ENCODE results near the gene DCUN1D5.
"Not testable (repeated sequence)": the region's sequence is repeated elsewhere in the genome, so short reads cannot be mapped to it uniquely, and the experiment has no call there.

The DCUN1D5 gene

GRCh38 chr11:103055221-103055890 lies 36.6 kb downstream of the DCUN1D5 start:
- DNase-seq (ENCODE audit: low read depth in 2 of 2) = no peak

- DNase-seq (ENCODE audit: low read depth in 2 of 2) = no peak
Observed at GRCh38 chr11:103053997-103054396, 38.0 kb downstream of the DCUN1D5 start.

- DNase-seq (ENCODE audit: low read depth in 2 of 2) = no peak
Observed at GRCh38 chr11:103051981-103052380, 40.0 kb downstream of the DCUN1D5 start.

GRCh38 chr11:103051151-103051801 lies 40.7 kb downstream of the DCUN1D5 start:
- no peak for DNase-seq (ENCODE audit: low read depth in 2 of 2)

GRCh38 chr11:103050351-103050750 lies 41.6 kb downstream of the DCUN1D5 start:
- no peak for DNase-seq (ENCODE audit: low read depth in 2 of 2)

- no peak for DNase-seq (ENCODE audit: low read depth in 2 of 2)
Observed at GRCh38 chr11:103047837-103048236, 44.1 kb downstream of the DCUN1D5 start.

- no peak for DNase-seq (ENCODE audit: low read depth in 2 of 2)
Observed at GRCh38 chr11:103043826-103044678, 47.9 kb downstream of the DCUN1D5 start.

- no peak for DNase-seq (ENCODE audit: low read depth in 2 of 2)
Observed at GRCh38 chr11:103042161-103042560, 49.8 kb downstream of the DCUN1D5 start.

GRCh38 chr11:103035791-103036434 lies 56.0 kb downstream of the DCUN1D5 start:
- peak; percentile 1 to 13 for DNase-seq (ENCODE audit: low read depth in 2 of 2)

GRCh38 chr11:103035216-103035615 lies 56.7 kb downstream of the DCUN1D5 start:
- no peak for DNase-seq (ENCODE audit: low read depth in 2 of 2)

- DNase-seq (ENCODE audit: low read depth in 2 of 2) = no peak
Observed at GRCh38 chr11:103031834-103032233, 60.1 kb downstream of the DCUN1D5 start.

GRCh38 chr11:103029401-103029800 lies 62.6 kb downstream of the DCUN1D5 start:
- no peak for DNase-seq (ENCODE audit: low read depth in 2 of 2)

- not testable (repeated sequence) for DNase-seq (ENCODE audit: low read depth in 2 of 2)
Observed at GRCh38 chr11:103028304-103029020, 63.5 kb downstream of the DCUN1D5 start.

- no peak for DNase-seq (ENCODE audit: low read depth in 2 of 2)
Observed at GRCh38 chr11:103024086-103024485, 67.9 kb downstream of the DCUN1D5 start.

GRCh38 chr11:103016031-103016430 lies 75.9 kb downstream of the DCUN1D5 start:
- no peak for DNase-seq (ENCODE audit: low read depth in 2 of 2)

GRCh38 chr11:103013421-103013820 lies 78.5 kb downstream of the DCUN1D5 start:
- DNase-seq (ENCODE audit: low read depth in 2 of 2) = no peak
